Smooth muscle cell (in vitro differentiated cells): Measurements from ENCODE around the gene MEFV. TPM values are rescaled to one million over a fixed set of nuclear protein-coding genes. Genes with fewer than 3 reads are reported as not detected.

ENCODE experiments used
- DNase-seq: peaks from one replicate; lab custom pipeline; 2025; ENCODE audit not compliant: unreplicated experiment; lab: John Stamatoyannopoulos, UW
- H2AFZ ChIP-seq: fragments of 200-600 bp; sonication (generic); 2 replicates; pipeline ENCODE4 v1.6.0; 2016; ENCODE audit warnings: antibody characterized with exemption, low read depth, mild to moderate bottlenecking
- H3F3A ChIP-seq: fragments of 200-600 bp; sonication (generic); 2 replicates; pipeline ENCODE4 v1.6.0; 2017; ENCODE audit warnings: antibody characterized with exemption, low read depth
- H3K27ac ChIP-seq: fragments of 200-600 bp; sonication (generic); 2 replicates; pipeline ENCODE4 v1.5.1; 2016; ENCODE audit warnings: low read depth, mild to moderate bottlenecking
- H3K27me3 ChIP-seq: fragments of 200-600 bp; sonication (generic); 2 replicates; pipeline ENCODE4 v1.6.1; 2016; ENCODE audit warnings: low read depth, mild to moderate bottlenecking
- H3K36me3 ChIP-seq: fragments of 200-600 bp; sonication (generic); 2 replicates; pipeline ENCODE4 v1.5.1; 2016; ENCODE audit warnings: low read depth
- H3K4me1 ChIP-seq: fragments of 200-600 bp; sonication (generic); 2 replicates; pipeline ENCODE4 v1.5.1; 2016; ENCODE audit warnings: low read depth
- H3K4me2 ChIP-seq: fragments of 200-600 bp; sonication (generic); 2 replicates; pipeline ENCODE4 v1.6.0; 2016; ENCODE audit warnings: mild to moderate bottlenecking
- H3K4me3 ChIP-seq: fragments of 200-600 bp; sonication (generic); 2 replicates; pipeline ENCODE4 v1.5.1; 2016; ENCODE audit warnings: mild to moderate bottlenecking
- H3K79me2 ChIP-seq: fragments of 200-600 bp; sonication (generic); 2 replicates; pipeline ENCODE4 v1.6.0; 2016; ENCODE audit warnings: low read depth, mild to moderate bottlenecking
- H3K9ac ChIP-seq: fragments of 200-600 bp; sonication (generic); 2 replicates; pipeline ENCODE4 v1.6.0; 2016; ENCODE audit warnings: low read depth
- H3K9me3 ChIP-seq: fragments of 200-600 bp; sonication (generic); replicated peaks from 2 replicates; pipeline ENCODE4 v1.5.1; 2016; ENCODE audit warnings: low read depth
- H4K20me1 ChIP-seq: fragments of 200-600 bp; sonication (generic); 2 replicates; pipeline ENCODE4 v1.6.0; 2016; ENCODE audit warnings: low read depth
- CTCF ChIP-seq: fragments of 200-600 bp; sonication (generic); IDR thresholded peaks from 2 replicates; pipeline ENCODE4 v1.5.1; 2017; ENCODE audit warnings: borderline replicate concordance, mild to moderate bottlenecking, antibody characterized with exemption; ENCODE audit not compliant: insufficient read depth, poor library complexity, severe bottlenecking
- WGBS: methylation state at CpG from one replicate; pipeline ENCODE4 v1.1.7; 2016; ENCODE audit warnings: low lambda C conversion rate; 5-methylcytosine and 5-hydroxymethylcytosine counted together
- polyA plus RNA-seq: library from polyadenylated mRNA; unstranded; fragments of >200 nt; fragmentation: Nextera tagmentation; extraction: Ambion mirVana; gene quantifications from 2 replicates; pipeline ENCODE4 v1.2.1, GENCODE V29; 2016
- total RNA-seq: library from RNA; depleted of rRNA; stranded (reverse); fragments of >200 nt; gene quantifications from 2 replicates; pipeline ENCODE4 v1.2.3, GENCODE V29; 2014

Gene MEFV
- total and polyA plus RNA-seq, 2 experiments from 2014 or later = not detected

- Histone ChIP-seq H3K9me3 (no peaks in the 10 kb centered on the region), H3K36me3 (no peaks in the 10 kb centered on the region), H3K9ac (no peak overlapping the region), H3K27ac (no peak overlapping the region), H3F3A (peaks cover 5% of the 10 kb centered on the region), H3K79me2 (no peaks in the 10 kb centered on the region), H2AFZ (no peak overlapping the region), H3K4me2 (no peak overlapping the region), H4K20me1 (no peaks in the 10 kb centered on the region), H3K4me3 (no peak overlapping the region), H3K27me3 (peaks cover 29% of the 10 kb centered on the region), H3K4me1 (peaks cover 5% of the 10 kb centered on the region)
- TF ChIP-seq CTCF = no peak
- 87% methylated on average over 36 of the region's 36 CpGs for WGBS
- no peak for DNase-seq
These were observed 63.9 kb downstream of the MEFV start for GRCh38 chr16:3192476-3193019.

Other genes starting within 250 kb of the MEFV start
- gene CLDN9, start 243.7 kb downstream of the MEFV start, total RNA-seq = 1.3 and 1.8 TPM in 2 replicates
- 0.81 and 4.5 TPM in 2 replicates for gene CLDN9, start 243.7 kb downstream of the MEFV start, polyA plus RNA-seq
- gene CLDN6, start 238.4 kb downstream of the MEFV start, total RNA-seq = 97.0 and 113 TPM in 2 replicates
- 55.4 and 365 TPM in 2 replicates for gene CLDN6, start 238.4 kb downstream of the MEFV start, polyA plus RNA-seq
- 192 and 219 TPM in 2 replicates for gene TNFRSF12A, start 236.3 kb downstream of the MEFV start, total RNA-seq
- gene TNFRSF12A, start 236.3 kb downstream of the MEFV start, polyA plus RNA-seq = 386 and 512 TPM in 2 replicates
- gene HCFC1R1, start 232.7 kb downstream of the MEFV start, total RNA-seq = 63.3 and 73.5 TPM in 2 replicates
- 337 and 367 TPM in 2 replicates for gene HCFC1R1, start 232.7 kb downstream of the MEFV start, polyA plus RNA-seq
- gene THOC6, start 232.6 kb downstream of the MEFV start, total RNA-seq = 24.1 and 28.9 TPM in 2 replicates
- 59.4 and 83.9 TPM in 2 replicates for gene THOC6, start 232.6 kb downstream of the MEFV start, polyA plus RNA-seq
- gene BICDL2, start 219.7 kb downstream of the MEFV start, total RNA-seq = 0.49 and 1.5 TPM in 2 replicates
- gene BICDL2, start 219.7 kb downstream of the MEFV start, polyA plus RNA-seq = 0.86 and 7.9 TPM in 2 replicates
- gene MMP25, start 210.1 kb downstream of the MEFV start, total RNA-seq = 0.36 and 0.90 TPM in 2 replicates
- gene MMP25, start 210.1 kb downstream of the MEFV start, polyA plus RNA-seq = 1.3 and 3.5 TPM in 2 replicates
- gene IL32, start 191.0 kb downstream of the MEFV start, total RNA-seq = 25.1 and 26.3 TPM in 2 replicates
- 27.7 and 35.0 TPM in 2 replicates for gene IL32, start 191.0 kb downstream of the MEFV start, polyA plus RNA-seq
- not detected in 2 replicates for gene ZSCAN10, start 157.3 kb downstream of the MEFV start, total RNA-seq
- gene ZSCAN10, start 157.3 kb downstream of the MEFV start, polyA plus RNA-seq = 0.30 TPM in 1 of 2 replicates, not detected in the other
- gene ZNF205, start 144.0 kb downstream of the MEFV start, total RNA-seq = 7.2 and 7.9 TPM in 2 replicates
- gene ZNF205, start 144.0 kb downstream of the MEFV start, polyA plus RNA-seq = 11.9 and 12.8 TPM in 2 replicates
- gene ZNF213, start 121.6 kb downstream of the MEFV start, total RNA-seq = 4.4 and 9.2 TPM in 2 replicates
- gene ZNF213, start 121.6 kb downstream of the MEFV start, polyA plus RNA-seq = 8.3 and 9.6 TPM in 2 replicates
- not detected in 2 replicates for gene OR1F1, start 68.4 kb downstream of the MEFV start, total RNA-seq
- gene OR1F1, start 68.4 kb downstream of the MEFV start, polyA plus RNA-seq = not detected in 2 replicates
- 7.7 and 8.7 TPM in 2 replicates for gene ZNF200, start 21.5 kb downstream of the MEFV start, total RNA-seq
- gene ZNF200, start 21.5 kb downstream of the MEFV start, polyA plus RNA-seq = 6.1 and 7.0 TPM in 2 replicates
- 17.6 and 32.2 TPM in 2 replicates for gene ZNF263, start 26.9 kb upstream of the MEFV start, total RNA-seq
- 27.4 and 29.0 TPM in 2 replicates for gene ZNF263, start 26.9 kb upstream of the MEFV start, polyA plus RNA-seq
- gene TIGD7, start 48.8 kb upstream of the MEFV start, total RNA-seq = 5.0 and 7.4 TPM in 2 replicates
- 1.7 and 3.6 TPM in 2 replicates for gene TIGD7, start 48.8 kb upstream of the MEFV start, polyA plus RNA-seq
- gene ZNF75A, start 48.9 kb upstream of the MEFV start, total RNA-seq = 18.6 and 24.8 TPM in 2 replicates
- 13.5 and 13.7 TPM in 2 replicates for gene ZNF75A, start 48.9 kb upstream of the MEFV start, polyA plus RNA-seq
- 0.36 TPM in 1 of 2 replicates, not detected in the other for gene OR2C1, start 99.3 kb upstream of the MEFV start, total RNA-seq
- not detected in 2 replicates for gene OR2C1, start 99.3 kb upstream of the MEFV start, polyA plus RNA-seq
- 13.5 and 14.8 TPM in 2 replicates for gene ZSCAN32, start 144.4 kb upstream of the MEFV start, total RNA-seq
- 7.4 and 8.8 TPM in 2 replicates for gene ZSCAN32, start 144.4 kb upstream of the MEFV start, polyA plus RNA-seq
- gene ZNF174, start 144.6 kb upstream of the MEFV start, total RNA-seq = 8.0 and 10.4 TPM in 2 replicates
- 6.8 and 8.3 TPM in 2 replicates for gene ZNF174, start 144.6 kb upstream of the MEFV start, polyA plus RNA-seq
- 12.5 and 16.2 TPM in 2 replicates for gene ZNF597, start 186.9 kb upstream of the MEFV start, total RNA-seq
- 5.7 and 6.7 TPM in 2 replicates for gene ZNF597, start 186.9 kb upstream of the MEFV start, polyA plus RNA-seq
- 23.6 and 42.6 TPM in 2 replicates for gene NAA60, start 187.0 kb upstream of the MEFV start, total RNA-seq
- gene NAA60, start 187.0 kb upstream of the MEFV start, polyA plus RNA-seq = 54.1 and 59.2 TPM in 2 replicates
- gene C16orf90, start 238.9 kb upstream of the MEFV start, total RNA-seq = not detected in 2 replicates
- gene C16orf90, start 238.9 kb upstream of the MEFV start, polyA plus RNA-seq = not detected in 2 replicates
- gene CLUAP1, start 244.4 kb upstream of the MEFV start, total RNA-seq = 16.5 and 20.5 TPM in 2 replicates
- 18.7 and 18.9 TPM in 2 replicates for gene CLUAP1, start 244.4 kb upstream of the MEFV start, polyA plus RNA-seq